ENCODE data around the gene USP6NL.

DNA sequence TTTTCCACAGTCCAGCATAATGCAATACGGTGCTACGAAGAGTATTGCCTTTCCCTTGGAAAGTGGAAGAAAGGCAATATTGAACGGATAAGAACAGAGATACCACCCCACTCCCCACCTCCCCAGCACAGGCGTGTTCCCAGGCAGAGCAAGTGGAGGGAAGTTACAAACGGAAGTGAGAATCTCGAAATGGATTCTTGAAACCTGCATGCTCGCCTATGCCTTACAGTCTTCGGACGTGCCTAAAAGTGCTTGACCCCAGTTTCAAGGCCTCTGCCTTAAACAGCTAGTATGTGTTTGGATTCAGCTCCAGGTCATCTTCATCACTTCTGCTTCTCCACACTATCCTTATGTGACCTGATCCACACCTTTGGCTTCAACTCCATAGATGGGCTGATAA, 35.0 kb upstream of the USP6NL start:
- TF ChIP-seq, protein P1, sequence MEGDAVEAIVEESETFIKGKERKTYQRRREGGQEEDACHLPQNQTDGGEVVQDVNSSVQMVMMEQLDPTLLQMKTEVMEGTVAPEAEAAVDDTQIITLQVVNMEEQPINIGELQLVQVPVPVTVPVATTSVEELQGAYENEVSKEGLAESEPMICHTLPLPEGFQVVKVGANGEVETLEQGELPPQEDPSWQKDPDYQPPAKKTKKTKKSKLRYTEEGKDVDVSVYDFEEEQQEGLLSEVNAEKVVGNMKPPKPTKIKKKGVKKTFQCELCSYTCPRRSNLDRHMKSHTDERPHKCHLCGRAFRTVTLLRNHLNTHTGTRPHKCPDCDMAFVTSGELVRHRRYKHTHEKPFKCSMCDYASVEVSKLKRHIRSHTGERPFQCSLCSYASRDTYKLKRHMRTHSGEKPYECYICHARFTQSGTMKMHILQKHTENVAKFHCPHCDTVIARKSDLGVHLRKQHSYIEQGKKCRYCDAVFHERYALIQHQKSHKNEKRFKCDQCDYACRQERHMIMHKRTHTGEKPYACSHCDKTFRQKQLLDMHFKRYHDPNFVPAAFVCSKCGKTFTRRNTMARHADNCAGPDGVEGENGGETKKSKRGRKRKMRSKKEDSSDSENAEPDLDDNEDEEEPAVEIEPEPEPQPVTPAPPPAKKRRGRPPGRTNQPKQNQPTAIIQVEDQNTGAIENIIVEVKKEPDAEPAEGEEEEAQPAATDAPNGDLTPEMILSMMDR (IDR thresholded peaks at IDR 0.05) = no peak
- TF ChIP-seq POLR2A (IDR thresholded peaks at IDR 0.05; ENCODE audit: low read depth) = no peak

Data from esophagus muscularis mucosa (tissue), 3 donors.